ENCODE measurements around the gene SF3A1.
A peak's percentile ranks its signal among the peaks of the same experiment; 100 is the strongest.

The SF3A1 gene

DNA sequence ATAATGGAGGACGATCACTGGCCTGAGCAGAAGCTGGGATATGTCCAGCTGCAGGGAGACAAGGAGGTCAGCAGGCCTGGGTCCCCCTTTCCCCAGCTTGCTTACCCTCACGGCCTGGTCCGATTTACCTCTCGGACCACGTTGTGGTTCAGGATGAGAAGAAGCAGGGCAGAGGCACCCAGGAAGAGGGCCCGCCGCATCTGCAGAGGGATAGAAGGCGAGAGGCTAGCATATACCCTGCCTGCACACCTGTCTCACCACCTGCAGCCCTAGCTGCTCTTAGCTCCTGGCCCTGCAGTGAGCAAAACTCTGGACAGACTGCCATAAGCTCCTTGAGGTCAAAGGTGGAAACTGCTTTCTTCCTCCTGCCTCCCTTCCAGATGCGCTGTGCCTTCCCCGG, 29.2 kb upstream of the SF3A1 start:
- no peak for DNase-seq

DNA sequence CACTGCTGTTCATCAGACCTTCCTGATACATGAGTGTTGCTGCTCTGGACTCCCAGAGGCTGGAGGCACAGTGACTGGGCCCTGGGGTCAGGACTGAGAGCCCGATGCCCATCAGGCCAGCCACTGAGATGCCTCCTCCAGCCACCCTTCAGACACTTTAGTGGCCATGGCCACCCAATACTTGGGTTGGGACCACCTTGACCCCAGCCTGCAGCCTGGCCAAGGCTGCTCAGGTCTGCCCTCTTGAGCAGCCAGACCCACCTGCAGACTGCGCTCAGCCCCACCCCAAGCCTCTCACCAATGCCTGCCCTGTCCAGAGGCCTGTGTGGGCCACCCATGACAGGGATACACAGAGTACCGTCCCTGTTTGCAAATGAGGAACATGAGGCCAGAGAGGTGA, 26.4 kb upstream of the SF3A1 start:
- no peak for DNase-seq

DNA sequence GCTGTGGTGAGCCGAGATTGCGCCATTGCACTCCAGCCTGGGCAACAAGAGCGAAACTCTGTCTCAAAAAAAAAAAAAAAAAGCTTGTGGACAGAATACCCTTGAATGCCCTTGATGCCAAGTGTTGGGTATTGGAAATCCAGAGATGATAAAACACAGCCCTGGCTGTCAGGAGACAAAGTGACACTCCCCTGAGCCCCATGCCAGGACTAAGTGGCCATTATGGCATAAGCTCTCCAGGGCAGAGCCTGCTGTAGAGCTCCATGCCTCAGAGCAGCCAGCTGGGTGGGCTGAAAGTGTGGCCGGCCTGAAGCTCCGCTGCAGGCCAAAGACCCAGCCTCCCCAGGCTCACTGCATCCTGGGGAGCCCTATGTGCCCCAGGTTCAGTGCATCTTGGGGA, 25.6 kb upstream of the SF3A1 start:
- no peak for DNase-seq

DNA sequence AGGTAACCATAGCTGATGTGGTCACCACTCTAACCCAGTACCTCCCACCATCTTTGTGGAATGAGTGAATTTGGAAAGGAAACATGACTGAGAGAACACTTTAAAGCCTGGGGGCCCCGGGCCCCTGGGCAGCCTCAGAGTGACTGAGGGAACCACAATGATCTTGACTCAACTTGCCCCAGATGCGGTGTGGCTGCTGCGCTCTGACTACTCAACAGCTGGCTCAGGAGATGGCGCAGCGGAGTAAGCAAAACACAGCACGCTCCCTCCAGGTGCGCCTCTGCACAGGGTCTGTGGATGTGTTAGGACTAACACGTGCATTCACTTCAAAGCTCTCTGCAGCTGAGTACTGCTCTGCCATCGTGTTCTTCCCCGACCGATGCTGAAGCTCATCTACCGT, 24.6 kb upstream of the SF3A1 start:
- no peak for DNase-seq

DNA sequence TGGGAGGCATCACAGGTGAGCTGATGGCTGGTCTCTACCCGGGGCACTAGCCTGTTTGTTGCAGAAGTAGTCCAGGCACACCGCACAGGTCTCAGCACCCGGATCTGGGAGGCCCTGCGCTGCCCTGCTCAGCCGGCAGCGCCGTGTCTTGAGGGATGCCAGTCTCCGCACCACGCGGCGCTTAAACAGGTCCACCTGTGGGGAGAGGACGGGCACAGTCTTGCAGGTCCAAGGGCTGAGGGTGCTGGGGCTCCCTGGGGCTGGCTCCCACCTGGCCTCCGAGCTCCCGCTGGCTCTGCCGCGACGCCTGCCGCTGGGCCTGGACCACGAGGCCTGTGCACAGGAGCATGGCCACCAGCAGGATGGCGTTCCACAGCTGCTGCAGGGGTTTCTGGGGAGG, 23.3 kb upstream of the SF3A1 start:
- no peak for DNase-seq

- no peak for DNase-seq
Observed at GRCh38 chr22:30375312-30375849, 18.7 kb upstream of the SF3A1 start.

GRCh38 chr22:30373331-30374325, 16.9 kb upstream of the SF3A1 start:
- DNase-seq = no peak

DNA sequence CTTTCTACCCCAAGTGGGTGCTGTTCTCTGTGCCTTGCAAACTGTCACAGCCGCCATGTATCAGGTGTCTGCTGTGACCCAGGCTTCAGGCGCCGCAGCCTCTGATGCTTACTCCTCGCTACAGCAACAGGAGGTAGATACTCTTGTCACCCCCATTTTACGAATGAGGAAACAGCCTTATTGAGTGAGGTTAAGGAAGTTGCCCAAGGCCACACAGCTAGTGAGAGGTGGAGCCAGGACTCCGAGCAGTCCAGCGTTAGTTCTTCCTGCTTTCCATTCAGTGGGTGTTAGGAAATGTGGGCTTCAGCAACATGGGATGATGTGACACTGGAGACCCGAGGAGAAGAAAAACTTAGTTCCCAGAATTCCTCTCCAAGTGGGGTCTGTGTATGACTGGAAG, 16.2 kb upstream of the SF3A1 start:
- no peak for DNase-seq

GRCh38 chr22:30371981-30372380, 15.3 kb upstream of the SF3A1 start:
- no peak for DNase-seq

- no peak for DNase-seq
Observed at GRCh38 chr22:30371321-30371720, 14.6 kb upstream of the SF3A1 start.

GRCh38 chr22:30370641-30371230, 14.0 kb upstream of the SF3A1 start:
- no peak for DNase-seq

DNA sequence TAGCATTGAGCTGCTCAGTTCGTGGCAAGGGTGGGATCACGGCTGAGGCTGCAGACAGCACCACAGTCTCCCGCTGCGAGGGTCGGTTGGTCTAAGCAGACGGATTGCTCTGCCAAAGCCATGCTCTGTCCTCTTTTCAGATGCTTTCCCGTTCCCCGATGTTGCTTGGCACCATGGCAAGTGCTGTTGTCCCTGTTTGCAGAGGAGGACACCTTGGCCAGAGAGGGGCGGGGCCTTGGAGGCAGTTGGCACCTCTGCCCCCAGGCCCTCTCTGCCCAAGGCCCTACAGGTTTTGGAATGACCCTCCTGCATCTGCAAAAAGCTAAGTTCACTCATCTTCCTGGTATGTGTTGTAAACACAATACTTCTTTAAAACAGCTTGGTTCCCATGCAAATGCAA, 11.7 kb upstream of the SF3A1 start:
- no peak for DNase-seq

DNA sequence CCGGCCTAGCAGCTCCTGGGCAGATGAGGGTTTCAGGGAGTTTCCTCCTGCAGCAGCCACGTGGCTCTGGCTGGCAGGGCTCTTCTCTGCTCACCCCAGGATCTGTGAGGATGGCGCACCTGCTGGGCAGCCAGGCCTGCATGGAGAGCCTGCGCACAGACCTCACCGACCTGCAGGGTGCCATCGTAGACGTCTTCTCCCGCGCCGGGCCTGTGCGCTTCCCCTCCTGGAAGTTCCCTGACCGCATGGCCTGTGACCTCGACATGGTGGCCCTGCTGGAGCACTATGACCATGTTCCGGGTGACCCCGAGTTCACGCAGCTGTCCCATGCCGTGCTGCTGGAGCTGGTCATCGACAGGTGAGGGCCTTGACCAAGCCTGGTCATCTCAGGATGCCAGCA, 9.2 kb upstream of the SF3A1 start:
- no peak for DNase-seq

DNA sequence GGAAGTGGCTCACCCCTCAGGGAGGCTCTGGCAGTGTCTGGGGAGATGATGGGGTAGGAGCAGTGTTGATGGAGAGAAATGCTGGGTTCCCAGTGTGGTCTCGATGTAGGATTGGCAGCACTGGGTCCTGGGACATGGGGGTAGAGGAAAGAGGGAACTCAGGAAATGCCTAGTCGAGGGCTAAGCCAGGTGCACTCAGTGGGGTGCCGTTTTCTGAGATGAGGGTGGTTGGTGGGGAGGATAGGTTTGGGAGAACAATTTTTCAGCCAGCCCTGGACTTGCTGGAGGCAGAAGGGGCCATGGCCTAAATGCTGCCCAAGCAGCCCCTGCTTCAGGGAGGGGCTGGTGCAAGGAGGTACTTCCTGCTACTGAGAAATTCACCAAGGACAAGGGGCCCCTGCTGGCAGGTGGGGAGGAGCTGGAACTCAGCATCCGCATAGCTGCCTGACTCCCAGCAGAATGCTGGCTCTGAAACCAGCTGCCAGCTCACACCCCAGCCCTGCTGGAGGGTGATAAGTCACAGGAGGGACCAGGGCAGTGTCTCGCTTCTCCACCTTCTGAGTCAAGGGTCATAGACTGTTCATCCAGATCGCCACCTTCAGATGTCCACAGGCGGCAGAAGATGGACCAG, 6.1 kb upstream of the SF3A1 start:
- no peak for DNase-seq

GRCh38 chr22:30361916-30362650, 5.4 kb upstream of the SF3A1 start:
- no peak for DNase-seq

GRCh38 chr22:30358541-30358940, 1.8 kb upstream of the SF3A1 start:
- DNase-seq = no peak

GRCh38 chr22:30357650-30358215, 1.0 kb upstream of the SF3A1 start:
- DNase-seq = no peak

- peak; percentile 28 for DNase-seq
Observed at GRCh38 chr22:30357236-30357570, 509 bp upstream of the SF3A1 start.

DNA sequence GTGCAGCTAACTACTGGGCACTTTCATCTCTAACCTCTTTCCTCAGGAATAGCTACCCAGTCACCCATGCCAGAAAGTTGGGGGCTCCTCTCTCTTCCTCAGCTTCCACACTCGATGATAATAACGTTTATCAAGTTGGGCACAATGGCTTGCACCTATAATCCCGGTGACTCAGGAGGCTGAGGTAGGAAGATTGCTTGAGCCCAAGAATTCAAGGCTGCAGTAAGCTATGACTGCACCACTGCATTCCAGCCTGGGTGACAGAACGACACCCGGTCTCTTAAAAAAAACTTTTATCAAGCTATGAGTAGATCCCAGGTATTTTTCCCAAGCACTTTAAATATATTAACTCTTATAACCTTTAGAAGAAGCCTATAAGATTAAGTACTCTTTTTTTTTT, 2.0 kb downstream of the SF3A1 start:
- DNase-seq = no peak

- no peak for DNase-seq
Observed at GRCh38 chr22:30351226-30351625, 5.5 kb downstream of the SF3A1 start.

DNA sequence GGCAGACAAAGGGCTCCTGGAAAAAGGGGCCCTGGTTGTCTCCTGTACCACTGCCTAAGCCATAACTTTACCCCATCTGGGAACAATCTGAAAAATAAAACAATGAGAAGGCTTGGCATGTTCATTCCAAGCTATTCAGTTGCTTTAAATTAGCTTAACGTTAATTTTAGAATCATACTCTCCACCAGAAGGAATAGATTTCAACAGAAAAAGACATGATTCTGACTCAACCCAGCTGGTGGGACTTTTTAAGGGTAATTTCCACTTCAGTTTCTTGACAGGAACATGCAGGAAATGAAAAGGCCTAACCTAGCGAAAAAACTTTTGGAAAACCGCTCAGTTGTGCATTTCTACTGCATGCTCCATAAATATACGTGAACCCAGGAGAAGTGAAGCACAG, 7.9 kb downstream of the SF3A1 start:
- DNase-seq = no peak

- no peak for DNase-seq
Observed at GRCh38 chr22:30348404-30348803, 8.3 kb downstream of the SF3A1 start.
